Measurements from ENCODE around the gene PBXIP1. TPM values are rescaled to one million over a fixed set of nuclear protein-coding genes. Genes with fewer than 3 reads are reported as not detected.

PBXIP1 gene
- total and polyA plus RNA-seq, 7 experiments from 2014 or later: 107 to 390 (median 355) TPM

DNA sequence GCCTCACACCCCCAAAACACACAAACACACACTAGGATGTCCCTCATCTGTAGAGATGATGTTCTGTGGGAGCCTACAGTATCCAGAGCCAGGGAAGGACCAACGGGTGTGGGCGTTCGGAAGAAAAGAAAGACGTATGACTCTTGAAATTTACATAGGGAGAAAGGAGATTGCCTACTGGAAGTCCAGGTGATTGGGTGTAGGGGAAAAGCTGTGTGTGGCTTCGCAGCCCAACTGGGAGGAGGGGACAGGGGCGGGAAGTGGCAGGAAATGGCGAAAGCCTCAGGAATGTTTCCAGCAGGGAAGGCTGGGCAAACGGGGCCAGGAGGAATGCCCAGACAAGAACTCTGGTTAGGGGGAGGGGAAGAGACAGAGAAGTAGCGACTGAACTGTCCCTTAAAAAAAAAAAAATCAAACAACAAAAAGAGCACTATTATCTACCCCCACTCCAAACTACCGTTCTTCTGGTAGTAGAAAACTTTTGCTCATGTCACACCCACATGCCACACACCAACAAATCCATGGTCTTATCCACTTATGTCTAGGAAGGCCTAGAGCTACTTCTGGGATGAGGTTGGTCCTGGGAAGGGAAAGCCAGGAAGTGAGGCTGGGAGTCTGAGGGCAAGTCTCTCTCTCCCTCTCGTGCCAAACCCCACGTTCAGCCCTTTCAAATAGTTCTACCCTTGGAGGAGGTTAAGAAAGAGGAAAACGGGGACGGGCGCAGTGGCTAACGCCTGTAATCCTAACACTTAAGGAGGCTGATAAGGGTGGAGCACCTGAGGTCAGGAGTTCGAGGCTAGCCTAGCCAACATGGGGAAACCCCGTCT is 16.8 kb upstream of the PBXIP1 start:
- CTCF ChIA-PET: interaction anchor here (0.7 to 10.5 kb wide), 6 partner anchors 11 to 197 kb away, joined by 3 to 94 read pairs (median 4); partner anchors contain the start of genes FLAD1 and PMVK
- Histone ChIP-seq H3K27ac (ENCODE audit: low read depth, low read length) (peak overlapping the region; percentile 94), H3K4me3 (ENCODE audit: low read length) (no peak overlapping the region), H3K9me3 (ENCODE audit: control insufficient read depth in 2 of 3, low read length in 3 of 3) (no peaks in the 10 kb centered on the region), H3K27me3 (ENCODE audit: control insufficient read depth in 2 of 2, insufficient read depth in 2 of 2, low read length in 2 of 2) (no peaks in the 10 kb centered on the region), H3K4me1 (ENCODE audit: control insufficient read depth in 2 of 2, insufficient read depth in 2 of 2, low read length in 2 of 2) (peaks cover 28 to 35% of the 10 kb centered on the region in 2 donors), H3K36me3 (ENCODE audit: control insufficient read depth in 2 of 3, insufficient read depth in 3 of 3, low read length in 3 of 3) (peaks cover 0 to 35% (median 5%) of the 10 kb centered on the region in 3 experiments)
- DNase-seq (peak in 1 of 9 donors; percentile 13), ATAC-seq (no peak)
- peak overlapping the region in 5 of 9 donors; percentile 66 to 80 (median 80) for H3K27ac Mint-ChIP-seq
- no peaks in the 10 kb centered on the region for H3K27me3 Mint-ChIP-seq
- intact Hi-C loops (cut with micrococcal nuclease): loop anchor here (1.0 to 10.0 kb wide), 2 partner anchors 35 to 352 kb away; partner anchors contain the start of gene RUSC1 (in 1 of the 2)
- peaks cover 33 to 47% (median 35%) of the 10 kb centered on the region in 7 donors for H3K4me1 Mint-ChIP-seq
- peak overlapping the region in 1 of 10 donors; percentile 52 for H3K4me3 Mint-ChIP-seq
- POLR2A ChIA-PET: interaction anchor here (0.6 to 11.7 kb wide), 14 partner anchors 8 to 81 kb away, joined by 3 to 160 read pairs (median 6); partner anchors contain the start of genes FLAD1, PBXIP1 and PYGO2
- peaks cover 0 to 2% (median 0%) of the 10 kb centered on the region in 11 donors for H3K9me3 Mint-ChIP-seq
- H3K36me3 Mint-ChIP-seq: peaks cover 0 to 15% (median 0%) of the 10 kb centered on the region in 5 donors

- H3K4me3 Mint-ChIP-seq: peak overlapping the region in 1 of 10 donors; percentile 52
Measured at GRCh38 chr1:154972213-154972516, 16.3 kb upstream of the PBXIP1 start.

GRCh38 chr1:154971341-154971998 is 15.6 kb upstream of the PBXIP1 start:
- CTCF ChIA-PET: interaction anchor here (0.5 to 10.5 kb wide), 7 partner anchors 11 to 85 kb away, joined by 4 to 94 read pairs (median 5); partner anchors contain the start of gene FLAD1
- DNase-seq (no peak), ATAC-seq (no peak)
- Histone ChIP-seq H3K27ac (ENCODE audit: low read depth, low read length) (peak overlapping the region; percentile 51), H3K4me1 (ENCODE audit: control insufficient read depth in 2 of 2, insufficient read depth in 2 of 2, low read length in 2 of 2) (peaks cover 23 to 34% of the 10 kb centered on the region in 2 donors), H3K36me3 (ENCODE audit: control insufficient read depth in 2 of 3, insufficient read depth in 3 of 3, low read length in 3 of 3) (peaks cover 8 to 48% (median 11%) of the 10 kb centered on the region in 3 experiments), H3K4me3 (ENCODE audit: low read length) (no peak overlapping the region), H3K27me3 (ENCODE audit: control insufficient read depth in 2 of 2, insufficient read depth in 2 of 2, low read length in 2 of 2) (no peaks in the 10 kb centered on the region), H3K9me3 (ENCODE audit: control insufficient read depth in 2 of 3, low read length in 3 of 3) (no peaks in the 10 kb centered on the region)
- H3K27me3 Mint-ChIP-seq: no peaks in the 10 kb centered on the region
- H3K36me3 Mint-ChIP-seq: peaks cover 0 to 15% (median 0%) of the 10 kb centered on the region in 5 donors
- H3K4me1 Mint-ChIP-seq: peaks cover 27 to 48% (median 34%) of the 10 kb centered on the region in 7 donors
- intact Hi-C loops (cut with micrococcal nuclease): loop anchor here in 1 of 2 donors (10.0 kb wide), 1 partner anchor 353 kb away; the partner anchor contains the start of gene RUSC1
- peak overlapping the region in 9 of 10 donors; percentile 37 to 71 (median 55) for H3K4me3 Mint-ChIP-seq
- H3K27ac Mint-ChIP-seq: peak overlapping the region in 7 of 9 donors; percentile 38 to 93 (median 78)
- H3K9me3 Mint-ChIP-seq: peaks cover 0 to 2% (median 0%) of the 10 kb centered on the region in 11 donors
- POLR2A ChIA-PET: interaction anchor here (0.9 to 11.7 kb wide), 6 partner anchors 10 to 46 kb away, joined by 3 to 160 read pairs (median 4); partner anchors contain the start of genes FLAD1, PBXIP1 and PYGO2

More at GRCh38 chr1:154972213-154972516, 16.3 kb upstream of the PBXIP1 start:
- ChIA-PET CTCF (interaction anchor here (0.7 to 10.5 kb wide), 6 partner anchors 11 to 197 kb away, joined by 3 to 94 read pairs (median 4); partner anchors contain the start of gene FLAD1), POLR2A (interaction anchor here (0.9 to 11.7 kb wide), 4 partner anchors 9 to 45 kb away, joined by 3 to 160 read pairs (median 4); partner anchors contain the start of genes PBXIP1 and PYGO2)
- peaks cover 0 to 15% (median 0%) of the 10 kb centered on the region in 5 donors for H3K36me3 Mint-ChIP-seq
- H3K27ac Mint-ChIP-seq: peak overlapping the region in 4 of 9 donors; percentile 66 to 80 (median 79)
- Histone ChIP-seq H3K27ac (ENCODE audit: low read depth, low read length) (peak overlapping the region; percentile 40), H3K4me1 (ENCODE audit: control insufficient read depth in 2 of 2, insufficient read depth in 2 of 2, low read length in 2 of 2) (peaks cover 28 to 35% of the 10 kb centered on the region in 2 donors), H3K27me3 (ENCODE audit: control insufficient read depth in 2 of 2, insufficient read depth in 2 of 2, low read length in 2 of 2) (no peaks in the 10 kb centered on the region), H3K4me3 (ENCODE audit: low read length) (no peak overlapping the region), H3K9me3 (ENCODE audit: control insufficient read depth in 2 of 3, low read length in 3 of 3) (no peaks in the 10 kb centered on the region), H3K36me3 (ENCODE audit: control insufficient read depth in 2 of 3, insufficient read depth in 3 of 3, low read length in 3 of 3) (peaks cover under 1 to 41% (median 5%) of the 10 kb centered on the region in 3 experiments)
- DNase-seq (no peak), ATAC-seq (no peak)
- H3K4me1 Mint-ChIP-seq: peaks cover 27 to 47% (median 34%) of the 10 kb centered on the region in 7 donors
- peaks cover 0 to 2% (median 0%) of the 10 kb centered on the region in 11 donors for H3K9me3 Mint-ChIP-seq
- H3K27me3 Mint-ChIP-seq: no peaks in the 10 kb centered on the region
- intact Hi-C loops (cut with micrococcal nuclease): loop anchor here in 1 of 2 donors (10.0 kb wide), 1 partner anchor 353 kb away; the partner anchor contains the start of gene RUSC1

DNA sequence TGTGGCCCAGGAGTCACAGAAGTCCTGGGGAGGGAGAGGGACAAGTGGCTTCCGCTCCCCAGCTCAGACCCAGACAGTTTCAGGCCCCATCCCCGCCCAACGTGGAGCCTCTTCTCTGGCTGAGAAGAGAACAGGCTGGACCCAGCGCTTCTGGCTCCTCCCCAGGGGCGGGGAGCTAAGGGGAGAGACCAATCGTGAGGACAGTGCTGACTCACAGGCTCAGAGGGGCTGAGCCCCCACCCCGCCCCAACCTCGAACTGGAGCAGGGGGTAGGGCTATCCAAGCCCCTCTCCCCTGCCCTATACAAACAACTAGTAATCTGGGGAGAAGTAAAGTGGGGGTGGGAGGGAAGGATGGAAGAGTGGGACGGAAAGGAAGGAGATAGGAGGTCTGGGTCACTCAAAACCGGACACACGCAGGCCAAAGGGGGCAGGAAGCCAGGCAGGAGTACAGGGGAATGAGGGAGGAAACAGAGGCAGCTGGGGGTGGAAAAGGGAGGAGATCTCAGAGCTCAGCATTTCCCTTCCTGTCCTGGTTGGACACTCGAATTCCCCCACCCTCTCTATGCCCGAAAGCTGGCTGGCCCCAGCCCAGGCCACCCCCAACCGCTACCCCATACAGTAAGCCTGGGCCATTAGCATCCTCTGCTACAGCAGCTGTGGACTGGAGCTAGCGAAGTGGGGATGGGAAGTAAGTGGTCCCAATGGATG is 14.9 kb upstream of the PBXIP1 start, which contains the start of gene SHC1:
Gene SHC1 (minus strand): TSS at position 117 of the 710 bp plus-strand sequence. CDS start 221 bp downstream, outside the sequence.
- Histone ChIP-seq H3K4me1 (ENCODE audit: control insufficient read depth in 2 of 2, insufficient read depth in 2 of 2, low read length in 2 of 2) (peaks cover 20 to 27% of the 10 kb centered on the region in 2 donors), H3K36me3 (ENCODE audit: control insufficient read depth in 2 of 3, insufficient read depth in 3 of 3, low read length in 3 of 3) (peaks cover 11 to 54% (median 15%) of the 10 kb centered on the region in 3 experiments), H3K27me3 (ENCODE audit: control insufficient read depth in 2 of 2, insufficient read depth in 2 of 2, low read length in 2 of 2) (no peaks in the 10 kb centered on the region), H3K4me3 (ENCODE audit: low read length) (no peak within 1 kb of the TSS), H3K27ac (ENCODE audit: low read depth, low read length) (peak within 1 kb of the TSS; percentile 51), H3K9me3 (ENCODE audit: control insufficient read depth in 2 of 3, low read length in 3 of 3) (no peaks in the 10 kb centered on the region)
- DNase-seq: peak in 1 of 9 donors; percentile 52
- Mint-ChIP-seq H3K27ac (peak within 1 kb of the TSS; percentile 51 to 93 (median 82)), H3K9me3 (peaks cover 0 to 2% (median 0%) of the 10 kb centered on the region in 11 donors), H3K36me3 (peaks cover 0 to 15% (median 0%) of the 10 kb centered on the region in 5 donors), H3K4me1 (peaks cover 27 to 48% (median 34%) of the 10 kb centered on the region in 7 donors), H3K27me3 (no peaks in the 10 kb centered on the region), H3K4me3 (peak within 1 kb of the TSS; percentile 37 to 71 (median 54))
- intact Hi-C loops (cut with micrococcal nuclease): loop anchor here in 1 of 2 donors (10.0 kb wide), 1 partner anchor 354 kb away; the partner anchor contains the start of gene RUSC1
- no peak for ATAC-seq
- ChIA-PET CTCF (interaction anchor here (0.5 to 10.5 kb wide), 5 partner anchors 12 to 63 kb away, joined by 3 to 94 read pairs (median 5); partner anchors contain the start of gene FLAD1), POLR2A (interaction anchor here (0.9 to 11.7 kb wide), 9 partner anchors 10 to 73 kb away, joined by 3 to 160 read pairs (median 4); partner anchors contain the start of genes FLAD1, PBXIP1 and PYGO2)

DNA sequence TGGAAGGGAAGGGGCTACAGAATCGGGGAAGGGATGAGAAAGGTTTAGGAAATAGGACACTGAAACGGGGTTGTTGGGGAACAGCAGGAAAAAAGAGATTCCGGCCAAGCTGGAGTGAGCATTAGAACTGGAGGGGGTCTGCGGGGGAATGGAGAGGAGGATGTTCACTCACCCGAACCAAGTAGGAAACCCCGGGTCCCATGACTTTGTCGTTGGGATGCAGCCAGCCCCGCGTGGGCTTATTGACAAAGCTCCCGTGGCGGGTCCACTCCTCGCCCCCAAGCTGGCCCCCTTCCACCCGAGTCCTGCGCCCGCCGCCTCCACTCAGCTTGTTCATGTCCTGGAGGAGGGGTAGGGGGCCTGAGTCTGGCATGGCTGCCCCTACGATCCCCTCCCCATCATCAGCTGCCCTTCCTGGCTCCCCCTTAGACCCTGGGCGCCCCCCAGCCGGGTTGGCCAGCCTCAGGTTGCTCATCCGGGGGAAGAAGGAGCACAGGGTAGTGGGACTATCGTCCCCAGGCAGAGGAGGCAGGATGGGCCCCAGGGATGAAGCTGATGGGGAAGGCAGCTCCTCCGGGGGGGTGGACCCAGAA is 14.1 kb upstream of the PBXIP1 start:
- POLR2A ChIA-PET: interaction anchor here (0.9 to 11.7 kb wide), 7 partner anchors 10 to 74 kb away, joined by 3 to 160 read pairs (median 3); partner anchors contain the start of genes FLAD1, PBXIP1 and PYGO2
- Histone ChIP-seq H3K4me1 (ENCODE audit: control insufficient read depth in 2 of 2, insufficient read depth in 2 of 2, low read length in 2 of 2) (peaks cover 20 to 26% of the 10 kb centered on the region in 2 donors), H3K4me3 (ENCODE audit: low read length) (no peak overlapping the region)

More for the DNA sequence above, 14.1 kb upstream of the PBXIP1 start:
- intact Hi-C loops (cut with micrococcal nuclease): loop anchor here in 1 of 2 donors (10.0 kb wide), 1 partner anchor 355 kb away; the partner anchor contains the start of gene RUSC1
- ATAC-seq (no peak), DNase-seq (no peak)
- Mint-ChIP-seq H3K4me3 (peak overlapping the region in 1 of 10 donors; percentile 48), H3K4me1 (peaks cover 27 to 48% (median 34%) of the 10 kb centered on the region in 7 donors), H3K9me3 (peaks cover 0 to 2% (median 0%) of the 10 kb centered on the region in 11 donors), H3K27ac (peak overlapping the region in 8 of 9 donors; percentile 8 to 86 (median 67)), H3K36me3 (peaks cover 0 to 15% (median 0%) of the 10 kb centered on the region in 5 donors), H3K27me3 (no peaks in the 10 kb centered on the region)
- Histone ChIP-seq H3K9me3 (ENCODE audit: control insufficient read depth in 2 of 3, low read length in 3 of 3) (no peaks in the 10 kb centered on the region), H3K27ac (ENCODE audit: low read depth, low read length) (peak overlapping the region; percentile 51), H3K27me3 (ENCODE audit: control insufficient read depth in 2 of 2, insufficient read depth in 2 of 2, low read length in 2 of 2) (no peaks in the 10 kb centered on the region), H3K36me3 (ENCODE audit: control insufficient read depth in 2 of 3, insufficient read depth in 3 of 3, low read length in 3 of 3) (peaks cover 11 to 63% (median 19%) of the 10 kb centered on the region in 3 experiments)
- CTCF ChIA-PET: interaction anchor here (1.1 to 10.5 kb wide), 4 partner anchors 13 to 45 kb away, joined by 3 to 94 read pairs (median 6); partner anchors contain the start of gene FLAD1
